HepG2 (cell line): ENCODE measurements around the gene ADAMTS13.
A peak's percentile ranks its signal among the peaks of the same experiment; 100 is the strongest.

Source experiments
- ELF1 ChIP-seq: sonication (generic); formaldehyde crosslinking; IDR thresholded peaks from 2 replicates; pipeline ENCODE4 v1.4.0; 2020; ENCODE audit warnings: missing genetic modification reagents
- ESRRA ChIP-seq: sonication (generic); formaldehyde crosslinking; IDR thresholded peaks from 2 replicates; pipeline ENCODE4 v1.5.1; 2020; ENCODE audit warnings: mild to moderate bottlenecking, low read depth, missing genetic modification reagents
- TBP ChIP-seq: sonication (generic); formaldehyde crosslinking; IDR thresholded peaks from 2 replicates; pipeline ENCODE4 v1.5.0; 2020; ENCODE audit warnings: missing genetic modification reagents
- ZC3H4 ChIP-seq: sonication (generic); formaldehyde crosslinking; IDR thresholded peaks from 2 replicates; pipeline ENCODE4 v1.4.0; 2020; ENCODE audit warnings: missing genetic modification reagents, borderline replicate concordance
- ZFP37 ChIP-seq: sonication (generic); formaldehyde crosslinking; IDR thresholded peaks from 2 replicates; pipeline ENCODE4 v1.4.0; 2020; ENCODE audit warnings: missing genetic modification reagents, borderline replicate concordance
- ZNF33B ChIP-seq: sonication (generic); formaldehyde crosslinking; IDR thresholded peaks from 2 replicates; pipeline ENCODE4 v1.5.1; 2020; ENCODE audit warnings: mild to moderate bottlenecking, missing genetic modification reagents
- TF ChIP-seq, protein P1 (sequence below): sonication (generic); formaldehyde crosslinking; IDR thresholded peaks from 2 replicates; pipeline ENCODE4 v1.4.0; 2020; ENCODE audit warnings: missing genetic modification reagents, borderline replicate concordance
- TF ChIP-seq, protein P2 (sequence below): sonication (generic); formaldehyde crosslinking; IDR thresholded peaks from 2 replicates; pipeline ENCODE4 v1.4.0; 2020; ENCODE audit warnings: low read depth, missing genetic modification reagents
- TF ChIP-seq, protein P3 (sequence below): sonication (generic); formaldehyde crosslinking; IDR thresholded peaks from 2 replicates; pipeline ENCODE4 v1.5.0; 2020; ENCODE audit warnings: missing genetic modification reagents

DNA sequence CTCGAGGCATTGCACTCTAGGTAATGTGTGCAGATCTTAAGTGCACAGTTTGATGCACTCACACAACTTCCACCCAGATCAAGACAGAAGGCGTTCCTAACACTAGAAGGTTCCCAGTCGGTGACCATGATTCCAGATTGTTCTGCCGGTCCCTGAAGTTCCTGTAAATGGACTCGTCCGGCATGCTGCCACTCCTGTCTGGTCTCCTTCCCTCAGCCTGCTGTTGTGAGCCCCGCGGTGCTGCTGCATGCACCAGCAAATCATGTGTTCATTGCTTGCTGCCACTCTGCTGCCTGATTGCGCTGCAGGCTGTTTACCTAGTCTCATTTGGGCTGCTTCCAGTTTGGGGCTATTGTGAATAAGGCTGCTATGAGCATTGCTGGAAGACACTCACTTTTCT, 34.5 kb upstream of the ADAMTS13 start:
- TF ChIP-seq ZFP37 (CRISPR knock-in tag) (no peak), ESRRA (no peak), TBP (CRISPR knock-in tag) (no peak), ELF1 (CRISPR knock-in tag) (no peak), ZC3H4 (CRISPR knock-in tag) (no peak), ZNF33B (CRISPR knock-in tag) (no peak)
- TF ChIP-seq, protein P1, sequence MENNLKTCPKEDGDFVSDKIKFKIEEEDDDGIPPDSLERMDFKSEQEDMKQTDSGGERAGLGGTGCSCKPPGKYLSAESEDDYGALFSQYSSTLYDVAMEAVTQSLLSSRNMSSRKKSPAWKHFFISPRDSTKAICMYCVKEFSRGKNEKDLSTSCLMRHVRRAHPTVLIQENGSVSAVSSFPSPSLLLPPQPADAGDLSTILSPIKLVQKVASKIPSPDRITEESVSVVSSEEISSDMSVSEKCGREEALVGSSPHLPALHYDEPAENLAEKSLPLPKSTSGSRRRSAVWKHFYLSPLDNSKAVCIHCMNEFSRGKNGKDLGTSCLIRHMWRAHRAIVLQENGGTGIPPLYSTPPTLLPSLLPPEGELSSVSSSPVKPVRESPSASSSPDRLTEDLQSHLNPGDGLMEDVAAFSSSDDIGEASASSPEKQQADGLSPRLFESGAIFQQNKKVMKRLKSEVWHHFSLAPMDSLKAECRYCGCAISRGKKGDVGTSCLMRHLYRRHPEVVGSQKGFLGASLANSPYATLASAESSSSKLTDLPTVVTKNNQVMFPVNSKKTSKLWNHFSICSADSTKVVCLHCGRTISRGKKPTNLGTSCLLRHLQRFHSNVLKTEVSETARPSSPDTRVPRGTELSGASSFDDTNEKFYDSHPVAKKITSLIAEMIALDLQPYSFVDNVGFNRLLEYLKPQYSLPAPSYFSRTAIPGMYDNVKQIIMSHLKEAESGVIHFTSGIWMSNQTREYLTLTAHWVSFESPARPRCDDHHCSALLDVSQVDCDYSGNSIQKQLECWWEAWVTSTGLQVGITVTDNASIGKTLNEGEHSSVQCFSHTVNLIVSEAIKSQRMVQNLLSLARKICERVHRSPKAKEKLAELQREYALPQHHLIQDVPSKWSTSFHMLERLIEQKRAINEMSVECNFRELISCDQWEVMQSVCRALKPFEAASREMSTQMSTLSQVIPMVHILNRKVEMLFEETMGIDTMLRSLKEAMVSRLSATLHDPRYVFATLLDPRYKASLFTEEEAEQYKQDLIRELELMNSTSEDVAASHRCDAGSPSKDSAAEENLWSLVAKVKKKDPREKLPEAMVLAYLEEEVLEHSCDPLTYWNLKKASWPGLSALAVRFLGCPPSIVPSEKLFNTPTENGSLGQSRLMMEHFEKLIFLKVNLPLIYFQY, result no peak
- TF ChIP-seq, protein P2, sequence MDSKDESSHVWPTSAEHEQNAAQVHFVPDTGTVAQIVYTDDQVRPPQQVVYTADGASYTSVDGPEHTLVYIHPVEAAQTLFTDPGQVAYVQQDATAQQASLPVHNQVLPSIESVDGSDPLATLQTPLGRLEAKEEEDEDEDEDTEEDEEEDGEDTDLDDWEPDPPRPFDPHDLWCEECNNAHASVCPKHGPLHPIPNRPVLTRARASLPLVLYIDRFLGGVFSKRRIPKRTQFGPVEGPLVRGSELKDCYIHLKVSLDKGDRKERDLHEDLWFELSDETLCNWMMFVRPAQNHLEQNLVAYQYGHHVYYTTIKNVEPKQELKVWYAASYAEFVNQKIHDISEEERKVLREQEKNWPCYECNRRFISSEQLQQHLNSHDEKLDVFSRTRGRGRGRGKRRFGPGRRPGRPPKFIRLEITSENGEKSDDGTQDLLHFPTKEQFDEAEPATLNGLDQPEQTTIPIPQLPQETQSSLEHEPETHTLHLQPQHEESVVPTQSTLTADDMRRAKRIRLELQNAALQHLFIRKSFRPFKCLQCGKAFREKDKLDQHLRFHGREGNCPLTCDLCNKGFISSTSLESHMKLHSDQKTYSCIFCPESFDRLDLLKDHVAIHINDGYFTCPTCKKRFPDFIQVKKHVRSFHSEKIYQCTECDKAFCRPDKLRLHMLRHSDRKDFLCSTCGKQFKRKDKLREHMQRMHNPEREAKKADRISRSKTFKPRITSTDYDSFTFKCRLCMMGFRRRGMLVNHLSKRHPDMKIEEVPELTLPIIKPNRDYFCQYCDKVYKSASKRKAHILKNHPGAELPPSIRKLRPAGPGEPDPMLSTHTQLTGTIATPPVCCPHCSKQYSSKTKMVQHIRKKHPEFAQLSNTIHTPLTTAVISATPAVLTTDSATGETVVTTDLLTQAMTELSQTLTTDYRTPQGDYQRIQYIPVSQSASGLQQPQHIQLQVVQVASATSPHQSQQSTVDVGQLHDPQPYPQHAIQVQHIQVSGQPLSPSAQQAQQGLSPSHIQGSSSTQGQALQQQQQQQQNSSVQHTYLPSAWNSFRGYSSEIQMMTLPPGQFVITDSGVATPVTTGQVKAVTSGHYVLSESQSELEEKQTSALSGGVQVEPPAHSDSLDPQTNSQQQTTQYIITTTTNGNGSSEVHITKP (CRISPR knock-in tag), result peak; percentile 95
- TF ChIP-seq, protein P3, sequence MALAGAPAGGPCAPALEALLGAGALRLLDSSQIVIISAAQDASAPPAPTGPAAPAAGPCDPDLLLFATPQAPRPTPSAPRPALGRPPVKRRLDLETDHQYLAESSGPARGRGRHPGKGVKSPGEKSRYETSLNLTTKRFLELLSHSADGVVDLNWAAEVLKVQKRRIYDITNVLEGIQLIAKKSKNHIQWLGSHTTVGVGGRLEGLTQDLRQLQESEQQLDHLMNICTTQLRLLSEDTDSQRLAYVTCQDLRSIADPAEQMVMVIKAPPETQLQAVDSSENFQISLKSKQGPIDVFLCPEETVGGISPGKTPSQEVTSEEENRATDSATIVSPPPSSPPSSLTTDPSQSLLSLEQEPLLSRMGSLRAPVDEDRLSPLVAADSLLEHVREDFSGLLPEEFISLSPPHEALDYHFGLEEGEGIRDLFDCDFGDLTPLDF (CRISPR knock-in tag), result no peak
